ENCODE measurements around the gene TMEM106A. TPM values are rescaled to one million over a fixed set of nuclear protein-coding genes. Genes with fewer than 3 reads are reported as not detected.

The TMEM106A gene
- total and polyA plus RNA-seq, 9 of the 15 experiments (the other 6 are each of a cell fraction or from before 2014, with no cell fraction given), result 0.03 to 0.29 (median 0.15) TPM

- TF ChIP-seq, protein P1, sequence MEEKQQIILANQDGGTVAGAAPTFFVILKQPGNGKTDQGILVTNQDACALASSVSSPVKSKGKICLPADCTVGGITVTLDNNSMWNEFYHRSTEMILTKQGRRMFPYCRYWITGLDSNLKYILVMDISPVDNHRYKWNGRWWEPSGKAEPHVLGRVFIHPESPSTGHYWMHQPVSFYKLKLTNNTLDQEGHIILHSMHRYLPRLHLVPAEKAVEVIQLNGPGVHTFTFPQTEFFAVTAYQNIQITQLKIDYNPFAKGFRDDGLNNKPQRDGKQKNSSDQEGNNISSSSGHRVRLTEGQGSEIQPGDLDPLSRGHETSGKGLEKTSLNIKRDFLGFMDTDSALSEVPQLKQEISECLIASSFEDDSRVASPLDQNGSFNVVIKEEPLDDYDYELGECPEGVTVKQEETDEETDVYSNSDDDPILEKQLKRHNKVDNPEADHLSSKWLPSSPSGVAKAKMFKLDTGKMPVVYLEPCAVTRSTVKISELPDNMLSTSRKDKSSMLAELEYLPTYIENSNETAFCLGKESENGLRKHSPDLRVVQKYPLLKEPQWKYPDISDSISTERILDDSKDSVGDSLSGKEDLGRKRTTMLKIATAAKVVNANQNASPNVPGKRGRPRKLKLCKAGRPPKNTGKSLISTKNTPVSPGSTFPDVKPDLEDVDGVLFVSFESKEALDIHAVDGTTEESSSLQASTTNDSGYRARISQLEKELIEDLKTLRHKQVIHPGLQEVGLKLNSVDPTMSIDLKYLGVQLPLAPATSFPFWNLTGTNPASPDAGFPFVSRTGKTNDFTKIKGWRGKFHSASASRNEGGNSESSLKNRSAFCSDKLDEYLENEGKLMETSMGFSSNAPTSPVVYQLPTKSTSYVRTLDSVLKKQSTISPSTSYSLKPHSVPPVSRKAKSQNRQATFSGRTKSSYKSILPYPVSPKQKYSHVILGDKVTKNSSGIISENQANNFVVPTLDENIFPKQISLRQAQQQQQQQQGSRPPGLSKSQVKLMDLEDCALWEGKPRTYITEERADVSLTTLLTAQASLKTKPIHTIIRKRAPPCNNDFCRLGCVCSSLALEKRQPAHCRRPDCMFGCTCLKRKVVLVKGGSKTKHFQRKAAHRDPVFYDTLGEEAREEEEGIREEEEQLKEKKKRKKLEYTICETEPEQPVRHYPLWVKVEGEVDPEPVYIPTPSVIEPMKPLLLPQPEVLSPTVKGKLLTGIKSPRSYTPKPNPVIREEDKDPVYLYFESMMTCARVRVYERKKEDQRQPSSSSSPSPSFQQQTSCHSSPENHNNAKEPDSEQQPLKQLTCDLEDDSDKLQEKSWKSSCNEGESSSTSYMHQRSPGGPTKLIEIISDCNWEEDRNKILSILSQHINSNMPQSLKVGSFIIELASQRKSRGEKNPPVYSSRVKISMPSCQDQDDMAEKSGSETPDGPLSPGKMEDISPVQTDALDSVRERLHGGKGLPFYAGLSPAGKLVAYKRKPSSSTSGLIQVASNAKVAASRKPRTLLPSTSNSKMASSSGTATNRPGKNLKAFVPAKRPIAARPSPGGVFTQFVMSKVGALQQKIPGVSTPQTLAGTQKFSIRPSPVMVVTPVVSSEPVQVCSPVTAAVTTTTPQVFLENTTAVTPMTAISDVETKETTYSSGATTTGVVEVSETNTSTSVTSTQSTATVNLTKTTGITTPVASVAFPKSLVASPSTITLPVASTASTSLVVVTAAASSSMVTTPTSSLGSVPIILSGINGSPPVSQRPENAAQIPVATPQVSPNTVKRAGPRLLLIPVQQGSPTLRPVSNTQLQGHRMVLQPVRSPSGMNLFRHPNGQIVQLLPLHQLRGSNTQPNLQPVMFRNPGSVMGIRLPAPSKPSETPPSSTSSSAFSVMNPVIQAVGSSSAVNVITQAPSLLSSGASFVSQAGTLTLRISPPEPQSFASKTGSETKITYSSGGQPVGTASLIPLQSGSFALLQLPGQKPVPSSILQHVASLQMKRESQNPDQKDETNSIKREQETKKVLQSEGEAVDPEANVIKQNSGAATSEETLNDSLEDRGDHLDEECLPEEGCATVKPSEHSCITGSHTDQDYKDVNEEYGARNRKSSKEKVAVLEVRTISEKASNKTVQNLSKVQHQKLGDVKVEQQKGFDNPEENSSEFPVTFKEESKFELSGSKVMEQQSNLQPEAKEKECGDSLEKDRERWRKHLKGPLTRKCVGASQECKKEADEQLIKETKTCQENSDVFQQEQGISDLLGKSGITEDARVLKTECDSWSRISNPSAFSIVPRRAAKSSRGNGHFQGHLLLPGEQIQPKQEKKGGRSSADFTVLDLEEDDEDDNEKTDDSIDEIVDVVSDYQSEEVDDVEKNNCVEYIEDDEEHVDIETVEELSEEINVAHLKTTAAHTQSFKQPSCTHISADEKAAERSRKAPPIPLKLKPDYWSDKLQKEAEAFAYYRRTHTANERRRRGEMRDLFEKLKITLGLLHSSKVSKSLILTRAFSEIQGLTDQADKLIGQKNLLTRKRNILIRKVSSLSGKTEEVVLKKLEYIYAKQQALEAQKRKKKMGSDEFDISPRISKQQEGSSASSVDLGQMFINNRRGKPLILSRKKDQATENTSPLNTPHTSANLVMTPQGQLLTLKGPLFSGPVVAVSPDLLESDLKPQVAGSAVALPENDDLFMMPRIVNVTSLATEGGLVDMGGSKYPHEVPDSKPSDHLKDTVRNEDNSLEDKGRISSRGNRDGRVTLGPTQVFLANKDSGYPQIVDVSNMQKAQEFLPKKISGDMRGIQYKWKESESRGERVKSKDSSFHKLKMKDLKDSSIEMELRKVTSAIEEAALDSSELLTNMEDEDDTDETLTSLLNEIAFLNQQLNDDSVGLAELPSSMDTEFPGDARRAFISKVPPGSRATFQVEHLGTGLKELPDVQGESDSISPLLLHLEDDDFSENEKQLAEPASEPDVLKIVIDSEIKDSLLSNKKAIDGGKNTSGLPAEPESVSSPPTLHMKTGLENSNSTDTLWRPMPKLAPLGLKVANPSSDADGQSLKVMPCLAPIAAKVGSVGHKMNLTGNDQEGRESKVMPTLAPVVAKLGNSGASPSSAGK (IDR thresholded peaks at IDR 0.05), result no peak
Observed at GRCh38 chr17:43219746-43220380, 8.2 kb downstream of the TMEM106A start (continued).

Data from K562 (cell line).